Right lobe of liver (tissue), 4 donors: Measurements from ENCODE around the gene PCDH15.
A peak's percentile ranks its signal among the peaks of the same experiment; 100 is the strongest.

Experiments used
- CTCF ChIP-seq, 4 donors: fragments of 200-600 bp in 3 of 4; fragments of 450-650 bp in 1 of 4; IDR thresholded peaks; one replicate each; pipeline versions ENCODE4 v1.5.1 to v1.8.0; 2016 to 2022; ENCODE audit warnings: antibody characterized with exemption in 4 of 4, mild to moderate bottlenecking in 2 of 4
- POLR2A ChIP-seq: fragments of 450-650 bp; IDR thresholded peaks from one replicate; pipeline ENCODE4 v1.6.1; 2017; ENCODE audit warnings: antibody characterized with exemption, mild to moderate bottlenecking
- donor health status: DM: no; HTN: no; CAD: no.
- donor health status: DM: no; HTN: no; CAD: no.
- donor health status: DM: no; HTN: yes; CAD: no.

DNA sequence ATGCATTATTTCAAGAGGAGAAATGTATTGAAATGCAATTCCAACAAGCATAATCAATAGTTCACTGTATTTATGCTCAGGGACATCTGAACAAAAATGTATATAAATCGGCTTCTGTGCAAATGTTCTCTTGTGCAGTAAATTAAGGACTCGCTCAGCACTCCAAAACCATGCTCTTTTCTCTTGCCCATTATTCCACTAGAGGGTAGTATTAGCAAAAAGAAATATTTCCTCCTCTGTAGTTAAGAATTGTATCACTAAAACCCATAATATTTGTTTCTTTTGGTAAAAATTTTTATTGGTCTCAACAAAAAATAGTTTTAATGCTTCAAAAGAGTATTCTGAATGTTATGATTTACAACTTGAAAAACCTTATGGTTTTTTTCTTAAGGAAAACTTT, 803.1 kb downstream of the PCDH15 start:
- TF ChIP-seq CTCF (IDR thresholded peaks at IDR 0.05) (peak in 3 of 4 donors; percentile 37 to 44 (median 43)), POLR2A (no peak)
